Measurements from ENCODE around the gene P4HA1.
"Not testable (repeated sequence)": the region's sequence is repeated elsewhere in the genome, so short reads cannot be mapped to it uniquely, and the experiment has no call there.

Gene P4HA1

DNA sequence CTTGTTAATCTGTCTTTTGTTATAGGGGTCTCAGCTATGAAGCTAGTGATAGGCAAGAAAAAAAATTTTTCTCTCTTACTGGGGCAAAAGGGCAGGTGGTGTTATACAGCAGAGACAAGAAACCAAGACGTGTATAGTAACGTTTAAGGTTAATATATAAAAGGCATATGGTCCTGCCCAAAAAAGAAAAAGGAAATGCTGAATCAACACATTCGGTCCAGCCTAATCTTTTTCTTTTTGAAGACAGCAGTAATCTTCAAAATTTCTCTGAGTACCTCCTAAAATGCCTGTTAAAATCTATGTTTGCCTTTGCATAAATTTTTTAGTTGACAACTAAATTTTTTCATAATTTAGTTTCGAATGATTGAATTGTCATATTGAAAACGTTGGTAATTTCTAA, 54.5 kb downstream of the P4HA1 start:
- DNase-seq, result no peak

DNA sequence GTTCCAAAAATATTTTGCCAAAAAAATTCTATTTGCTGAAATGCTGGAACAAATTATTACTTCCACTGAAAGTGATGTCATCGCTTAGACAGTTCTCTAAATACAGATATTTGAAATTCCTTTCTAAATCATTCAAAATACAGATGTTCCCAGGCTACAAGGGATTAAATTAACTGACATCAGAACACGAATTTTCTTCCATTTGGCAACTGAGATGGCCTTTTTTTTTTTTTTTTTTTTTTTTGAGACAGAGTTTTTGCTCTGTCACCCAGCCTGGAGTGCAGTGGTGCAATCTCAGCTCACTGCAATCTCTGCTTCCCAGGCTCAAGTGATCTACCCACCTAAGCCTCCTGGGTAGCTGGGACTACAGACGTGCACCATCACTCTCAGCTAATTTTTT, 57.0 kb downstream of the P4HA1 start:
- no peak for DNase-seq

DNA sequence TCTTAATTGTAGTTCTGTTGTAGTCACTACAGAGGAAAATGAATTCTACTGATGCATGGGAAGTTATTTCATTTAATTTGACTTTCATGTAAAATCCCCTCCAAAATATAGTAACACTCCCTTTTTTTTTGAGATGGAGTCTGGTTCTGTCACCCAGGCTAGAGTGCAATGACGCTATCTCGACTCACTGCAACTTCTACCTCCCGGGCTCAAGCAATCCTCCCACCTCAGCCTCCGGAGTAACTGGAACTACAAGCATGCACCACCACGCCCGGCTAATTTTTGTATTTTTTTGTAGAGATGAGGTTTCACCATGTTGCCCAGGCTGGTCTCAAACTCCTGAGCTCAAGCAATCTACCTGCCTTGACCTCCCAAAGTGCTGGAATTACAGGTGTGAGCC, 60.4 kb downstream of the P4HA1 start:
- DNase-seq, result not testable (repeated sequence)

DNA sequence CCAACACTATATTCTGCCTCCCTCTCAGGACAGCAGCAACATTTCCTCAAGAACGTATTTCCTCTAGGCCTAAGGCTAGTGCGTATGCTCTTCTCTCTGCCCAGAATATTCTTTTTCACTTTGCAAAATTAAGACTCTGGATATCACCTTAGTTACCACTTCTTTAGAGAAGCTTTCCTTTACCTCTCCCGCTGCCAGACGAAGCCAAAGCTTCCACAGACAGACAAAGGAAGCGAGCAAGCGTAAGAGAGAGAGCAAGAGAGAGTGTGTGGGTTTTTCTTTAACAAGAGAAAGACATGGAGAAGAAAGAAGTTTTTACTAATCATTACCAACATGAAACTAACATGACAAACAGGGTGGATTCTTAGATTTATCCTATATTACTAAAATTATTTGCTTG, 64.1 kb downstream of the P4HA1 start:
- no peak for DNase-seq

DNA sequence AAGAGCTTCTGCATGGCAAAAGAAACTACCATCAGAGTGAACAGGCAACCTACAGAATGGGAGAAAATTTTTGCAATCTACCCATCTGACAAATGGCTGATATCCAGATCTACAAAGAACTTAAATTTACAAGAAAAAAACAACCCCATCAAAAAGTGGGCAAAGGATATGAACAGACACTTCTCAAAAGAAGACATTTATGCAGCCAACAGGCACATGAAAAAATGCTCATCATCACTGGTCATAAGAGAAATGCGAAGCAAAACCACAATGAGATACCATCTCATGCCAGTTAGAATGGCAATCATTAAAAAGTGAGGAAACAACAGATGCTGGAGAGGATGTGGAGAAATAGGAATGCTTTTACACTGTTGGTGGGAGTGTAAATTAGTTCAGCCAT, 70.0 kb downstream of the P4HA1 start:
- not testable (repeated sequence) for DNase-seq

DNA sequence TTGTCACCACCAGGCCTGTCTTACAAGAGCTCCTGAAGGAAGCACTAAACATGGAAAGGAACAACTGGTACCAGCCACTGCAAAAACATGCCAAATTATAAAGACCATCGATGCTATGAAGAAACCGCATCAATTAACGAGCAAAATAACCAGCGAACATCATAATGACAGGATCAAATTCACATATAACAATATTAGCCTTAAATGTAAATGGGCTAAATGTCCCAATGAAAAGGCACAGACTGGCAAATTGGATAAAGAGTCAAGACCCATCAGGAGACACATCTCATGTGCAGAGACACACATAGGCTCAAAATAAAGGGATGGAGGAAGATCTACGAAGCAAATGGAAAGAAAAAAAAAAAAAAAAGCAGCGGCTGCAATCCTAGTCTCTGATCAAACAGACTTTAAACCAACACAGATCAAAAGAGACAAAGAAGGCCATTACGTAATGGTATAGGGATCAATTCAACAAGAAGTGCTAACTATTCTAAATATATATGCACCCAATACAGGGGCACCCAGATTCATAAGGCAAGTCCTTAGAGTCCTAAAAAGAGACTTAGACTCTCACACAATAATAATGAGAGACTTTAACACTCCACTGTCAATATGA, 73.1 kb downstream of the P4HA1 start:
- DNase-seq, result not testable (repeated sequence)

DNA sequence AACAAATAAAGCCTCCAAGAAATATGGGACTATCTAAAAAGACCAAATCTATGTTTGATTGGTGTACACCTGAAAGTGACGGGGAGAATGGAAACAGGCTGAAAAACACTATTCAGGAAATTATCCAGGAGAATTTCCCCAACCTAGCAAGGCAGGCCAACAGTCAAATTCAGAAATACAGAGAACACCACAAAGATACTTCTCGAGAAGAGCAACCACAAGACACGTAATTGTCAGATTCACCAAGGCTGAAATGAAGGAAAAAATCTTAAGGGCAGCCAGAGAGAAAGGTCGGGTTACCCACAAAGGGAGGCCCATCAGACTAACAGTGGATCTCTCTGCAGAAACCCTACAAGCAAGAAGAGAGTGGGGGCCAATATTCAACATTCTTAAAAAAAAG, 73.7 kb downstream of the P4HA1 start:
- not testable (repeated sequence) for DNase-seq

DNA sequence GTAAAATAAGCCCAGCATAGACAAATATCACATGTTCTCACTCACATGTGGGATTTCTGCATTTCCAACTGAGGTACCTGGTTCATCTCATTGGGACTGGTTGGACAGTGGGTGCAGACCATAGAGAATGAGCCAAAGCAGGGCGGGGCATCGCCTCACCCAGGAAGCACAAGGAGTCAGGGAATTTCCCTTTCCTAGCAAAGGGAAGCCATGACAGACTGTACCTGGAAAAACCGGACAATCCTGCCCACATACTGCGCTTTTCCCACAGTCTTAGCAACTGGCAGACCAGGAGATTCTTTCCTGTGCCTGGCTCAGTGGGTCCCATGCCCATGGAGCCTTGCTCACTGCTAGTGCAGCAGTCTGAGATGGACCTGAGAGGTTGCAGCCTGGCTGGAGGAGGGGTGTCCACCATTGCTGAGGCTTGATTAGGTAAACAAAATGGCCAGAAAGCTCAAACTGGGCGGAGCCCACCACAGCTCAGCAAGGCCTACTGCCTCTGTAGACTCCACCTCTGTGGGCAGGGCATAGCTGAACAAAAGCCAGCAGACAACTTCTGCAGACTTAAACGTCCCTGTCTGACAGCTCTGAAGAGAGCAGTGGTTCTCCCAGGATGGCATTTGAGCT, 75.0 kb downstream of the P4HA1 start:
- not testable (repeated sequence) for DNase-seq

DNA sequence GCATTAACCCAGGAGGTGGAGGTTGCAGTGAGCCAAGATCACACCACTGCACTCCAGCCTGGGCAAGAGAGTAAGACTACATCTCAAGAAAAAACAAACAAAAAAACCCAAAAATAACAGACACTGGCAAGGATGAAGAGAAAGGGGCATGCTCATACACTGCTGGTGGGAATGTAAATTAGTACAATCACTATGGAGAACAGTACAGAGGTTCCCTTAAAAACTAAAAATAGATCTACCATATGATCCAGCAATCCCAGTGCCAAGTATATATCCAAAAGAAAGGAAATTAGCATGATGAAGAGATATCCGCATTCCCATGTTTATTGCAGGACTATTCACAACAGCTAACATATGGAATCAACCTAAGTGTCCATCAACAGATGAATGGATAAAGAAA, 75.6 kb downstream of the P4HA1 start:
- DNase-seq, result no peak

DNA sequence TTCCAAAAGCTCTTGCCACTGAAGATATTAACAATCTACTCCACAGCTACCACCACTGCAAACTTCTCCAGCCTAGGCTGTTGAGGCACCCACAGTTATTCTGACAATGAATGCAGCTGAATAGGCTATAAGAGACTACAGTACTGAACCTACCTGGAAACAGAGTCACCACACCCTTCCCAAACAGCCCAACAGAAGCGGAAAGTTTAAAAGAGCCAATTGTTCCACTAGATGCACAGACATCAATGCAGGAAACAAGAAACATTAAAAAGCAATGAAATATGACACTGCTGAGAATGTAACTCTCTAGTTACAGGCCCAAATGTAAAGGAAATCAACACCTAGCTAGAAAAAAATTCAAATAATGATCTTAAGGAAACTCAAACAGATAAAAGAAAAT, 77.6 kb downstream of the P4HA1 start:
- no peak for DNase-seq

DNA sequence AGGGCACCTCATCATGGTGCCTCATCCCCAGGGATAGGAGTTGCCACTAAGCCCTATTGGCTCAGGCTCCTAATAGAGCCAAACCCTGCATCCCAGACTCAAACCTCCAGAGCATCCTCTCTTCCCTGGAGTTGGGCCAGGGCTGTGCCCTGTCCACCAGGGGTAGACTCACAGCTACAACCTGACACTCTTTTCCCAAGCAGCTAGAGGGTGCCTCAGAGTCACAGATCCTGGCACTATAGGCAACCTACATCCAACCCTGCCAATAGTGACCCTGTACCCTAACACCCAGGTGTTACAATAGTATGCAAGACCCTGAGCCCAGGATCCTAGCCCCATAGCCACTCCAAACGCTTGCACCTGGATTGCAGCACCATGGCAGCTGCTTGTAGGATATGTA, 78.0 kb downstream of the P4HA1 start:
- DNase-seq, result no peak

DNA sequence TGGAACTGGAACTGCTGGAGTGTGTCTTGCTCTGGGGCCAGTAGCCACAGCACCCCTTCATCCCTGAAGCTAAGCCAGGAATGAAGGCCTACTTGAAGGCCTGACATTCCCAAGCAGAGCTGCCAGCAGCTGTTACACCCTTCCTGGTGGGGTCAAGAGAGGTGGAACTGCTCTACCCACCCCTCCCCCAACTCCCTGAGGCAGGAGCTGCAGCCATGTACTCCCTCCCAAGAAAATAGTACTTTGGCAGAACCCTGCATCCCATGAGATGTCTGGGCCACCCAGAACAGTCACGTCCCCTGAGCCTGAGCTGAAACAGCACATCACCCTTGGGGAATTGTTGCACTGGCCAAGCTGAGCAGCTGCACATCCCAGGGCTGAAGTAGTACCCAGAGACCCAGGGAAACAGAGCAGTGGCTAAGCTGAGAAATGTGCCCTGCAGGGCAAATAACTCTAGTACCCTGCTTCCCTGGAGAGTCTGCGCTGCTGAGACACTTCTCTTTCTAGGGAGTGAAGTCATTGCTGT, 78.6 kb downstream of the P4HA1 start:
- no peak for DNase-seq

DNA sequence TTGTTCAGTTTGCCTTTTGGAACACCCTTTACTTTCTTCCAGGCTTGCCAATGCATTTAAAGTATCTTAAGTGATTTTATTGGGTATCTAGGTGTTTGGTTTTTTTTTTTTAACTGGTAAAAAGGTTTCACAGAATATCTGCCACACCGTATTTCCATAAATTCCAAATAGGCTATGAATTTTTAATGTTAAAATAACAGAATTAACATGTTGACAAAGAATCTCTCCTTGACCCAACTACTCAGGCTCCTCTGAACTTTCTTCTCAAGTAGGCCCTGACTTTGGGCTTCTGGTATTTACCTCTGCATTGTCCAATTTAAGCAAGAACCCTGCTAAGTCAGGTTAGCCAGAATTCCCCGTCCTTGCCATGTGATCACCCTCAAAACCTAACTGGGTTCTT, 80.9 kb downstream of the P4HA1 start:
- DNase-seq, result no peak

DNA sequence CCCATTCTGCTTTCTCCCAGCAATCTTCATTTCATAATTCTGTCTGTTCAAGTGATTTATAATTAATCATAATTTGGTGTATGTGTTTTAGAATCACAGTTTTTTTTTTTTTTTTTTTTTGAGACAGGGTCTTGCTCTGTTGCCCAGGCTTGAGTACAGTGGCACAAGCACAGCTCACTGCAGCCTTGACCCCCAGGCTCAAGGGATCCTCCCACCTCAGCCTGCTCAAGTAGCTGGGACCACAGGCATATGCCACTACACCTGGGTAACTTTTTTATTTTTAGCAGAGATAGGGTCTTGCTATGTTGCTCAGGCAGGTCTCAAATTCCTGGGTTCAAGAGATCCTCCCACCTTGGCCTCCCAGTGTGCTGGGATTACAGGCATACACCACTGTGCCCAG, 92.8 kb downstream of the P4HA1 start:
- DNase-seq, result no peak

DNA sequence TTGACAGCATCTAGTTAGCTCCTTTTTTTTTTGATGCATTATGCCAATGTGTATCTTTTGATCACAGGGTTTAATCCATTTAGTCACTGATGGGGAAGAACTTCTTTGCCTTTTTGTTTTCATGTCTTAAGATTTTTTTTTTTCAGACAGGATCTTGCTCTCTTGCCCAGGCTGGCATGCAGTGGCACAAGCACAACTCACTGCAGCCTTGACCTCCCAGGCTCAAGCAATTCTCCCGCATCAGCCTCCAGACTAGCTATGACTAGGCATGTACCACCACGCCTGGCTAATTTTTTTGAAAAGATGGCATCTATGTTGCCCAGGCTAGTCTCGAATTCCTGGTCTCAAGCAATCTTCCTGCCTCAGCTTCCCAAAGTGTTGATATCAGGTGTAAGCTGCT, 95.7 kb downstream of the P4HA1 start:
- no peak for DNase-seq

DNA sequence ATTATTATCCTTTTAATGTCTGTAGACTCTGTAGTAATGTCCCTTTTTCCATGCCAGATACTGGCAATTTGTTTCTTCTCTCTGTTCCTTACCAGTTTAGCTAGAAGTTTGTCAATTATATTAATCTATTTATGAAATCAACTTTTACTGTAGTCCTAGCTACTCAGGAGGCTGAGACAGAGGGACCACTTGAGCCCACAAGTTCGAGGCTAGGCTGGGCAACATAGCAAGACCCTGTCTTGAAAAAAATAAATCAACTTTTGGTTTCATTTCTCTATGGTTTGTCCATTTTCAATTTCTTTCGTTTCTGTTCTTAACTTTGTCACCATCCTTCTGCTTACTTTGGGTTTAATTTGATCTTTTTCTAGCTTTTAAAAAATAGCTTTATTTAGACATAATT, 99.6 kb downstream of the P4HA1 start:
- DNase-seq, result no peak

DNA sequence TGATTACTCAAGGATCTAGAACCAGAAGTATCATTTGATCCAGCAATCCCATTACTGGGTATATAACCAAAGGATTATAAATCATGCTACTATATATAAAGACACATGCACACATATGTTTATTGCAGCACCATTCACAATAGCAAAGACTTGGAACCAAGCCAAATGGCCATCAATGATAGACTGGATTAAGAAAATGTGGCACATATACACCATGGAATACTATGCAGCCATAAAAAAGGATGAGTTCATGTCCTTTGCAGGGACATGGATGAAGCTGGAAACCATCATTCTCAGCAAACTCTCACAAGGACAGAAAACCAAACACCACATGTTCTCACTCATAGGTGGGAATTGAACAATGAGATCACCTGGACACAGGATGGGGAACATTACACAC, 101.2 kb downstream of the P4HA1 start:
- not testable (repeated sequence) for DNase-seq

DNA sequence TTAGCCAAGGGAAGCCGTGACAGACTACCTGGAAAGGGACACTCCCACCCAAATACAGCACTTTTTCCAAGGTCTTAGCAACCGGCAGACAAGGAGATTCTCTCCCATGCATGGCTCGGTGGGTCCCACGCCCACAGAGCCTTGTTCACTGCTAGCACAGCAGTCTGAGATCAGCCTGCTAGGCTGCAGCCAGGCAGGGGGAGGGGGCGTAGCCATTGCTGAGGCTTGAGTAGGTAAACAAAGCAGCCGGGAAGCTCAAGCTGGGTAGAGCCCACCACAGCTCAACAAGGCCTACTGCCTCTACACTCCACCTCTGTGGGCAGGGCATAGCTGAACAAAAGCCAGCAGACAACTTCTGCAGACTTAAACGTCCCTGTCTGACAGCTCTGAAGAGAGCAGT, 106.9 kb downstream of the P4HA1 start:
- DNase-seq, result not testable (repeated sequence)

DNA sequence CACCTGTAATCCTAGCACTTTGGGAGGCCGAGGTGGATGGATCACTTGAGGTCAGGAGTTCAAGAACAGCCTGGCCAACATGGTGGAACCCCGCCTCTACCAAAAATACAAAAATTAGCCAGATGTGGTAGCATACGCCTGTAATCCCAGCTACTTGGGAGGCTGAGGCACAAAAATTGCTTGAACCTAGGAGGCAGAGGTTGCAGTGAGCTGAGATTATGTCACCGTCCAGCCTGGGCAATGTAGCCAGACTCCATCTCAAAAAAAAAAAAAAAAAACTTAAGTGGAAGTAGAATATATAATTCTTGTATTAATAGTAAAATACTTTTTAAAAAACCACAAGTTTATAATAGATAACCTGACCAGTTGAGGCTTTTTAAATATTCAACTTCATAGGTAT, 112.0 kb downstream of the P4HA1 start:
- not testable (repeated sequence) for DNase-seq

DNA sequence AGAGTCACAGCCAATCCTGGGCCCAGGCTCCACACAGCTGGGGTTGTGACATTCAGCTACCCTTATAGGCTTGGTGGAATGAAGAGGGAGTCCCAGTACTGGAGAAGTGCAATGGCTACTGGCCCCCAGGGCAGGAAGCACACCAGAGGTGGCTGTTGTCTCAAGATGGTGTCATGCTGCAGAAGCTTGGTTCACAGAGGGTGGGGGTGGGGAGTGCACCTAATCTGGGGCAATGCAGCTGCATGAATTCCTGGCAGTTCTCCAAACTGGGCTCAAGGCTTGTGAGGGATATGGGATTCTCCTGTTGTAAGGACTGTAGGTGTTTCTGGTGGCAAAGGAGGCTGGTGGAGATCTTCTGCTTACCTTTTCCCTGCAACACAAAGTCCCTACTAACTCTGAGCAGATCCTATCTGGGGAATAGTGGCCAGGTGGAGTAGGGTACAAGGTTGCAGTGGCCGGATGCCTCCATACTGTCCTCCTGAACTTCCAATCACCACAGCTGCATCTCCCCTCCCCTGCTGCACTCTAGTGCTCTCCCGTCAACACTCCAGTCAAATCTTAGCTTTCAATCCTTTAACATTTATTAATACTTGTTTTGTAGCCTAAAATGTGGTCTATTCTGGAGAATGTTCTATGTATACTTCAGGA, 114.7 kb downstream of the P4HA1 start:
- no peak for DNase-seq

DNA sequence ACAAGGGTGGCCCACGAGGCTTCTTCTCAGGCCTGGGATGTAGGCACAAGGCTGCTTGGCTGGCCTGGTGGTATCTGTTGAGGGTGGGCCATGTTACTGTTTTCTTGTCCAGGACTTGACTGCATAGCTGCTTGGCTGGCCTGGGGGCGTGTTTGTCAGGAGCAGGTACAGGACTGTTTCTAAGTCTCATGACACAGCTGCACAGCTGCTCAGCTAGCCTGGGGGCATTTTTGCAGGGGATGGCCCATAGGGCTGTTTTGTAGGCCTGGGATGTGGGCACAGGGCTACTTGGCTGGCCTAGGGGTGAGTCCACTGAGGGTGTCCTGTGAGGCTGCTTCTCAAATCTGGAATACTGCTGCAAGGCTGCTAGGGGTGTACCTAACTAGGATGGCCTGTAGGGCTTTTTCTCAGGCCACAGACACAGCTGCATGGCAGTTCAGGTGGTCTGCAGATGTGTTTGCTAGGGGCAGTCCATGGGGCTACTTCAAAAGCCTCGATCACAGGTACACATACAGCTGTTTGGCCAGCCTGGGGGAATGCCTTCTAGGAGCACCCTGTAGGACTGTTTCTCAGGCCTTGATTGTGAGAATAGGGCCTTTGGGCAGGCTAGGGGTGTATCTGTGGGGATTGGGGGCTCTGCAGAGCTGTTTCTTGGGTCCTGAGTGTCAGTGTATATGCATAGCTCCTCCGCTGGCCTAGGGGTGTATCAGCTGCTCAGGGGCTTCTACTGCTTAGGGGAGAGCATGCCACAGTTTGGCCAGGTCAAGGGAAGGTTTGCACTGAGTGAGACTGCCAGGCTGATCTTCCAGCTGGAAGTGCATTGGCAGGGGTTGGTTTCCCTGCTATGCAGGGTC, 115.4 kb downstream of the P4HA1 start:
- no peak for DNase-seq

DNA sequence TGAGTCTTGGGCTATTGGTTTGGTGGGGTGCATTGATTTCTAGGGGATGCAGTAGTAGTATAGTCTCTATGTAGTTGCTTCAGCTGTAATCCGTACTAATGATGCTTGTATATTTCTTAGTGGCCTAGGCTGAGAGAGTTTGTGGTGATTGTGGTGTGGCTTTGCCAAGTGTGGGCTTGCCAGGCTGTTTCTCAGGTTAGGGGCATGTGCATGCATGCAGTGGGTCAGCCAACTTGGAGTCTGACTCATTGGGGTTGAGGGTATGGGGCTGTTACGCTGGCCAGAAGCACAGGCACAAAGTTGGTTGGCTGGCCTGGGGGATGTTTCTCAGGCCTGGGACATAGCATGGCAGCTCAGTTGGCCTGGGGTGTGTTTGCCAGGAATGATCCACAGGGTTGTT, 116.3 kb downstream of the P4HA1 start:
- no peak for DNase-seq

DNA sequence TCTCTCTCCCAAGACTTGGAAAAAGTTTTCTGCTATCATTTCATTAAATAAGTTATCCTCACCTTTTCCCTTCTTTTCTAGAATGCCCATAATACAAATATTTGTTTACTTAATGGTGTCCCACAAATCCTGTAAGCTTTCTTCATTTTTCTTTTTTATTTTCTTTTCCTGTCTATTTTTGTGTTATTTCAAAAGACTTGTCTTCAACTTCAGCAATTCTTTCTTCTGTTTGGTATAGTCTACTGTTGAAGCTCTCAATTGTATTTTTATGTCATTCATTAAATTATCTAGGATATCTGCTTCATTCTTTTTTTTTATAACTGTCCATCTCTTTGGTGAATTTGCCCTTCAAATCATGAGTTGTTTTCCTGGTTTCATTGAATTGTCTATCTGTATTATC, 117.0 kb downstream of the P4HA1 start:
- no peak for DNase-seq
